GM23338 (cell line): Measurements from ENCODE around the gene MICAL1. TPM values are rescaled to one million over a fixed set of nuclear protein-coding genes. Genes with fewer than 3 reads are reported as not detected.

ENCODE experiments used
- ATAC-seq: fragments of 200-7000 bp; cut with Tn5 transposase; 3 replicates; pipeline ENCODE4 v1.9.1; 2020
- DNase-seq: peaks from one replicate; pipeline ENCODE4 v3.0.0-alpha.2; 2015; ENCODE audit warnings: low spot score
- H2AFZ ChIP-seq: fragments of 200-600 bp; sonication (generic); 2 replicates; pipeline ENCODE4 v1.8.0; 2016; ENCODE audit warnings: antibody characterized with exemption, mild to moderate bottlenecking, moderate library complexity
- H3F3A ChIP-seq: fragments of 200-600 bp; sonication (generic); replicated peaks from 2 replicates; pipeline ENCODE4 v1.8.0; 2017; ENCODE audit warnings: antibody characterized with exemption, mixed run types, low read depth
- H3K27ac ChIP-seq: fragments of 200-600 bp; sonication (generic); 2 replicates; pipeline ENCODE4 v1.6.1; 2016; ENCODE audit warnings: low read depth
- H3K27me3 ChIP-seq: fragments of 200-600 bp; sonication (generic); 2 replicates; pipeline ENCODE4 v1.8.0; 2016; ENCODE audit warnings: mild to moderate bottlenecking, mixed run types, moderate library complexity; ENCODE audit not compliant: insufficient read depth
- H3K36me3 ChIP-seq: fragments of 200-600 bp; sonication (generic); 2 replicates; pipeline ENCODE4 v1.8.0; 2016; ENCODE audit warnings: mild to moderate bottlenecking; ENCODE audit not compliant: insufficient read depth
- H3K4me1 ChIP-seq: fragments of 200-600 bp; sonication (generic); 2 replicates; pipeline ENCODE4 v1.8.0; 2016; ENCODE audit warnings: mild to moderate bottlenecking, moderate library complexity; ENCODE audit not compliant: insufficient read depth
- H3K4me2 ChIP-seq: fragments of 200-600 bp; sonication (generic); 2 replicates; pipeline ENCODE4 v1.7.1; 2017; ENCODE audit warnings: mixed run types
- H3K4me3 ChIP-seq: fragments of 200-600 bp; sonication (generic); 2 replicates; pipeline ENCODE4 v1.6.1; 2016; ENCODE audit warnings: mixed run types
- H3K79me2 ChIP-seq: fragments of 200-600 bp; sonication (generic); replicated peaks from 2 replicates; pipeline ENCODE4 v1.8.0; 2017; ENCODE audit warnings: mild to moderate bottlenecking; ENCODE audit not compliant: insufficient read depth
- H3K9me2 ChIP-seq: fragments of 200-600 bp; sonication (generic); 2 replicates; pipeline ENCODE4 v1.8.0; 2017; ENCODE audit not compliant: insufficient read depth
- H4K20me1 ChIP-seq: fragments of 200-600 bp; sonication (generic); replicated peaks from 2 replicates; pipeline ENCODE4 v1.8.0; 2017; ENCODE audit warnings: mild to moderate bottlenecking; ENCODE audit not compliant: insufficient read depth
- H3K27ac Mint-ChIP-seq: 2 replicates; pipeline ENCODE4 v1.8.0; 2020; ENCODE audit warnings: inconsistent platforms, mild to moderate bottlenecking, moderate library complexity, mixed read lengths
- H3K27me3 Mint-ChIP-seq: 3 replicates; pipeline ENCODE4 v1.8.0; 2022; ENCODE audit warnings: low read depth, mild to moderate bottlenecking, moderate library complexity, mixed read lengths, inconsistent platforms; ENCODE audit not compliant: insufficient read depth, poor library complexity
- H3K36me3 Mint-ChIP-seq: 3 replicates; pipeline ENCODE4 v1.8.0; 2021; ENCODE audit warnings: low read depth, mild to moderate bottlenecking, inconsistent platforms, moderate library complexity, mixed read lengths
- H3K4me1 Mint-ChIP-seq: 3 replicates; pipeline ENCODE4 v1.8.0; 2020; ENCODE audit warnings: mild to moderate bottlenecking, inconsistent platforms, mixed read lengths
- H3K4me3 Mint-ChIP-seq: 3 replicates; pipeline ENCODE4 v1.8.0; 2021; ENCODE audit warnings: moderate library complexity, mild to moderate bottlenecking, inconsistent platforms, mixed read lengths
- H3K9me3 Mint-ChIP-seq: 3 replicates; pipeline ENCODE4 v1.8.0; 2020; ENCODE audit warnings: moderate library complexity, mild to moderate bottlenecking, inconsistent platforms, mixed read lengths
- CREB1 ChIP-seq: fragments of 250-450 bp; sonication (Bioruptor Pico); IDR thresholded peaks from 2 replicates; pipeline ENCODE4 v1.5.0; 2020; ENCODE audit warnings: low read depth, mild to moderate bottlenecking, moderate library complexity
- EZH2 ChIP-seq: fragments of 200-600 bp; sonication (generic); IDR thresholded peaks from one replicate; pipeline ENCODE4 v1.8.0; 2017; ENCODE audit warnings: antibody characterized with exemption, mild to moderate bottlenecking, low read depth; ENCODE audit not compliant: unreplicated experiment
- EZH2phosphoT487 ChIP-seq: fragments of 200-600 bp; sonication (generic); IDR thresholded peaks from one replicate; pipeline ENCODE4 v1.8.1; 2018; ENCODE audit warnings: antibody characterized with exemption; ENCODE audit not compliant: unreplicated experiment
- JUNB ChIP-seq: IDR thresholded peaks from one replicate; pipeline ENCODE4 v1.6.1; 2016; ENCODE audit warnings: antibody characterized with exemption; ENCODE audit not compliant: unreplicated experiment
- NANOG ChIP-seq: IDR thresholded peaks from 2 replicates; pipeline ENCODE4 v1.6.1; 2016; ENCODE audit warnings: antibody characterized with exemption, borderline replicate concordance
- POLR2AphosphoS5 ChIP-seq: IDR thresholded peaks from 2 replicates; pipeline ENCODE4 v1.6.1; 2016; ENCODE audit warnings: antibody characterized with exemption, low read depth
- STAT1 ChIP-seq: IDR thresholded peaks from one replicate; pipeline ENCODE4 v1.6.1; 2016; ENCODE audit warnings: antibody characterized with exemption; ENCODE audit not compliant: unreplicated experiment
- ZNF114 ChIP-seq: fragments of 250-450 bp; sonication (Bioruptor Pico); IDR thresholded peaks from 2 replicates; pipeline ENCODE4 v1.5.0; 2020; ENCODE audit warnings: mild to moderate bottlenecking, moderate library complexity
- ZNF331 ChIP-seq: fragments of 250-450 bp; sonication (Bioruptor Pico); IDR thresholded peaks from 2 replicates; pipeline ENCODE4 v1.5.0; 2020; ENCODE audit warnings: low read depth, mild to moderate bottlenecking, moderate library complexity
- polyA plus RNA-seq: library from polyadenylated mRNA; unstranded; fragments of >200 nt; fragmentation: Nextera tagmentation; extraction: Ambion mirVana; gene quantifications from 2 replicates; pipeline ENCODE4 v1.2.1, GENCODE V29; 2016
- total RNA-seq: library from RNA; depleted of rRNA; stranded (reverse); fragments of >200 nt; shearing (Covaris generic); gene quantifications from 2 replicates; pipeline ENCODE4 v1.2.3, GENCODE V29; 2014
- TF ChIP-seq, protein P1 (sequence below): fragments of 250-450 bp; sonication (Bioruptor Pico); IDR thresholded peaks from 2 replicates; pipeline ENCODE4 v1.5.0; 2020; ENCODE audit warnings: mild to moderate bottlenecking, moderate library complexity
- TF ChIP-seq, protein P2 (sequence below): IDR thresholded peaks from 2 replicates; pipeline ENCODE4 v1.6.1; 2016; ENCODE audit warnings: antibody characterized with exemption
- TF ChIP-seq, protein P3 (sequence below), 2 experiments: fragments of 200-600 bp in 1 of 2; sonication (generic) in 1 of 2; conservative IDR thresholded peaks; 2 replicates each; pipeline versions ENCODE4 v1.5.1 to v1.6.1; 2016 to 2017; ENCODE audit warnings: antibody characterized with exemption in 2 of 2, low read depth in 2 of 2, mild to moderate bottlenecking in 2 of 2, moderate library complexity in 1 of 2

MICAL1 gene
- total and polyA plus RNA-seq, 2 experiments from 2014 or later, result 27.8 to 77.8 TPM

DNA sequence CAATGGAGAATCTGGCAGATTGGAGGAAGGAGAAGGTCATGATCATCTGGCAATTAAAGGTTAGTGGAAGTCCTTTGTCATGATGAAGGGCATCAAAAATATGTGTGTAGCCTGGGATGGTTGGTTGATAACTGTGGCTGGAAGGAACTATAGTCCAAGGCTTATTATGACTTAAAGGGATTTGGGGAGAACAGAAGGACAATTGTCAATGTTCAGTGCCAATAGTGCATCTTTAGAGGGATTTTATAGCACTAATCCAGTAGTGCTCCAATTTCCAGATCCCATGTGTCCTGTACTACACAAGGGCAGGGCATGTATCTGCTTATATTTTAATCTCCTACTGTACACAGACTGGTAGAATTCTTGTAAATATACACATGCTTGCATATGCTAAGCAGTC lies 32.4 kb upstream of the MICAL1 start:
- Histone ChIP-seq H3K4me2 (no peak overlapping the region), H3K9me2 (no peaks in the 10 kb centered on the region), H3K4me1 (peaks cover 30% of the 10 kb centered on the region), H3F3A (no peaks in the 10 kb centered on the region), H3K4me3 (no peak overlapping the region), H2AFZ (no peak overlapping the region), H3K36me3 (no peaks in the 10 kb centered on the region), H3K79me2 (no peaks in the 10 kb centered on the region), H3K27me3 (no peaks in the 10 kb centered on the region), H3K27ac (no peak overlapping the region), H4K20me1 (no peaks in the 10 kb centered on the region)
- no peaks in the 10 kb centered on the region for H3K27me3 Mint-ChIP-seq
- H3K4me3 Mint-ChIP-seq, result no peak overlapping the region
- ATAC-seq, result no peak
- H3K36me3 Mint-ChIP-seq, result no peaks in the 10 kb centered on the region
- TF ChIP-seq POLR2AphosphoS5, result no peak
- no peak for TF ChIP-seq NANOG
- TF ChIP-seq ZNF331 (CRISPR knock-in tag), result no peak
- no peak for TF ChIP-seq CREB1
- TF ChIP-seq, protein P1, sequence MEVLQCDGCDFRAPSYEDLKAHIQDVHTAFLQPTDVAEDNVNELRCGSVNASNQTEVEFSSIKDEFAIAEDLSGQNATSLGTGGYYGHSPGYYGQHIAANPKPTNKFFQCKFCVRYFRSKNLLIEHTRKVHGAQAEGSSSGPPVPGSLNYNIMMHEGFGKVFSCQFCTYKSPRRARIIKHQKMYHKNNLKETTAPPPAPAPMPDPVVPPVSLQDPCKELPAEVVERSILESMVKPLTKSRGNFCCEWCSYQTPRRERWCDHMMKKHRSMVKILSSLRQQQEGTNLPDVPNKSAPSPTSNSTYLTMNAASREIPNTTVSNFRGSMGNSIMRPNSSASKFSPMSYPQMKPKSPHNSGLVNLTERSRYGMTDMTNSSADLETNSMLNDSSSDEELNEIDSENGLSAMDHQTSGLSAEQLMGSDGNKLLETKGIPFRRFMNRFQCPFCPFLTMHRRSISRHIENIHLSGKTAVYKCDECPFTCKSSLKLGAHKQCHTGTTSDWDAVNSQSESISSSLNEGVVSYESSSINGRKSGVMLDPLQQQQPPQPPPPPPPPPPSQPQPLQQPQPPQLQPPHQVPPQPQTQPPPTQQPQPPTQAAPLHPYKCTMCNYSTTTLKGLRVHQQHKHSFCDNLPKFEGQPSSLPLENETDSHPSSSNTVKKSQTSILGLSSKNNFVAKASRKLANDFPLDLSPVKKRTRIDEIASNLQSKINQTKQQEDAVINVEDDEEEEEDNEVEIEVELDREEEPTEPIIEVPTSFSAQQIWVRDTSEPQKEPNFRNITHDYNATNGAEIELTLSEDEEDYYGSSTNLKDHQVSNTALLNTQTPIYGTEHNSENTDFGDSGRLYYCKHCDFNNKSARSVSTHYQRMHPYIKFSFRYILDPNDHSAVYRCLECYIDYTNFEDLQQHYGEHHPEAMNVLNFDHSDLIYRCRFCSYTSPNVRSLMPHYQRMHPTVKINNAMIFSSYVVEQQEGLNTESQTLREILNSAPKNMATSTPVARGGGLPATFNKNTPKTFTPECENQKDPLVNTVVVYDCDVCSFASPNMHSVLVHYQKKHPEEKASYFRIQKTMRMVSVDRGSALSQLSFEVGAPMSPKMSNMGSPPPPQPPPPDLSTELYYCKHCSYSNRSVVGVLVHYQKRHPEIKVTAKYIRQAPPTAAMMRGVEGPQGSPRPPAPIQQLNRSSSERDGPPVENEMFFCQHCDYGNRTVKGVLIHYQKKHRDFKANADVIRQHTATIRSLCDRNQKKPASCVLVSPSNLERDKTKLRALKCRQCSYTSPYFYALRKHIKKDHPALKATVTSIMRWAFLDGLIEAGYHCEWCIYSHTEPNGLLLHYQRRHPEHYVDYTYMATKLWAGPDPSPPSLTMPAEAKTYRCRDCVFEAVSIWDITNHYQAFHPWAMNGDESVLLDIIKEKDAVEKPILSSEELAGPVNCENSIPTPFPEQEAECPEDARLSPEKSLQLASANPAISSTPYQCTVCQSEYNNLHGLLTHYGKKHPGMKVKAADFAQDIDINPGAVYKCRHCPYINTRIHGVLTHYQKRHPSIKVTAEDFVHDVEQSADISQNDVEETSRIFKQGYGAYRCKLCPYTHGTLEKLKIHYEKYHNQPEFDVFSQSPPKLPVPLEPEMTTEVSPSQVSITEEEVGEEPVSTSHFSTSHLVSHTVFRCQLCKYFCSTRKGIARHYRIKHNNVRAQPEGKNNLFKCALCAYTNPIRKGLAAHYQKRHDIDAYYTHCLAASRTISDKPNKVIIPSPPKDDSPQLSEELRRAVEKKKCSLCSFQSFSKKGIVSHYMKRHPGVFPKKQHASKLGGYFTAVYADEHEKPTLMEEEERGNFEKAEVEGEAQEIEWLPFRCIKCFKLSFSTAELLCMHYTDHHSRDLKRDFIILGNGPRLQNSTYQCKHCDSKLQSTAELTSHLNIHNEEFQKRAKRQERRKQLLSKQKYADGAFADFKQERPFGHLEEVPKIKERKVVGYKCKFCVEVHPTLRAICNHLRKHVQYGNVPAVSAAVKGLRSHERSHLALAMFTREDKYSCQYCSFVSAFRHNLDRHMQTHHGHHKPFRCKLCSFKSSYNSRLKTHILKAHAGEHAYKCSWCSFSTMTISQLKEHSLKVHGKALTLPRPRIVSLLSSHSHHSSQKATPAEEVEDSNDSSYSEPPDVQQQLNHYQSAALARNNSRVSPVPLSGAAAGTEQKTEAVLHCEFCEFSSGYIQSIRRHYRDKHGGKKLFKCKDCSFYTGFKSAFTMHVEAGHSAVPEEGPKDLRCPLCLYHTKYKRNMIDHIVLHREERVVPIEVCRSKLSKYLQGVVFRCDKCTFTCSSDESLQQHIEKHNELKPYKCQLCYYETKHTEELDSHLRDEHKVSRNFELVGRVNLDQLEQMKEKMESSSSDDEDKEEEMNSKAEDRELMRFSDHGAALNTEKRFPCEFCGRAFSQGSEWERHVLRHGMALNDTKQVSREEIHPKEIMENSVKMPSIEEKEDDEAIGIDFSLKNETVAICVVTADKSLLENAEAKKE (CRISPR knock-in tag), result no peak
- TF ChIP-seq JUNB, result no peak
- no peak for DNase-seq
- peaks cover 34% of the 10 kb centered on the region for H3K4me1 Mint-ChIP-seq
- H3K27ac Mint-ChIP-seq, result no peak overlapping the region
- no peaks in the 10 kb centered on the region for H3K9me3 Mint-ChIP-seq

DNA sequence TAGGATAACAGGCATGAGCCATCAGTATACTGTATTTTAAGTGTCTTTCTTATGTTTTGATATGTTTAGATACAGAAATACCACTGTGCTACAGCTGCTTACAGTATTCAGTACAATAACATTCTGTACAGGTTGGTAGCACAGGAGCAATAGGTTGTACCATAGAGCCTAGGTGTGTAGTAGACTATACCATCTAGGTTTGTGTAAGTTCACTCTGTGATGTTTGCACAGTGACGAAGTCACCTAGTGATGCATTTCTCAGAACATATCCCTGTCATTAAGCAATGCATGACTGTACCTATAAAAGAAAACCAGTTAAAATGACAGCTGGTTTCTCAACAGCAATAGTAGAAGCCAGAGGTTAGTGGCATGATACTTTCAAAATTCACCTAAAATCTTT lies 30.5 kb upstream of the MICAL1 start:
- Histone ChIP-seq H3K4me1 (peaks cover 30% of the 10 kb centered on the region), H4K20me1 (peaks cover 6% of the 10 kb centered on the region), H3K4me2 (no peak overlapping the region), H3F3A (no peaks in the 10 kb centered on the region), H3K36me3 (peaks cover 10% of the 10 kb centered on the region; the same call in 1 of the 2 replicates), H3K79me2 (peaks cover 18% of the 10 kb centered on the region), H3K27me3 (no peaks in the 10 kb centered on the region), H3K9me2 (no peaks in the 10 kb centered on the region), H3K4me3 (no peak overlapping the region), H3K27ac (no peak overlapping the region), H2AFZ (no peak overlapping the region; the same call in 1 of the 2 replicates)
- no peaks in the 10 kb centered on the region for H3K9me3 Mint-ChIP-seq
- peaks cover 36% of the 10 kb centered on the region for H3K4me1 Mint-ChIP-seq
- no peak overlapping the region for H3K4me3 Mint-ChIP-seq
- peaks cover 13% of the 10 kb centered on the region for H3K36me3 Mint-ChIP-seq
- DNase-seq (no peak), ATAC-seq (no peak)
- no peaks in the 10 kb centered on the region for H3K27me3 Mint-ChIP-seq
- H3K27ac Mint-ChIP-seq, result no peak overlapping the region
- TF ChIP-seq ZNF114 (CRISPR knock-in tag) (no peak), STAT1 (no peak), EZH2phosphoT487 (no peak), EZH2 (no peak), CREB1 (no peak), ZNF331 (CRISPR knock-in tag) (no peak), NANOG (no peak)
- TF ChIP-seq, protein P2, sequence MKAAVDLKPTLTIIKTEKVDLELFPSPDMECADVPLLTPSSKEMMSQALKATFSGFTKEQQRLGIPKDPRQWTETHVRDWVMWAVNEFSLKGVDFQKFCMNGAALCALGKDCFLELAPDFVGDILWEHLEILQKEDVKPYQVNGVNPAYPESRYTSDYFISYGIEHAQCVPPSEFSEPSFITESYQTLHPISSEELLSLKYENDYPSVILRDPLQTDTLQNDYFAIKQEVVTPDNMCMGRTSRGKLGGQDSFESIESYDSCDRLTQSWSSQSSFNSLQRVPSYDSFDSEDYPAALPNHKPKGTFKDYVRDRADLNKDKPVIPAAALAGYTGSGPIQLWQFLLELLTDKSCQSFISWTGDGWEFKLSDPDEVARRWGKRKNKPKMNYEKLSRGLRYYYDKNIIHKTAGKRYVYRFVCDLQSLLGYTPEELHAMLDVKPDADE, result no peak
- TF ChIP-seq, protein P3, sequence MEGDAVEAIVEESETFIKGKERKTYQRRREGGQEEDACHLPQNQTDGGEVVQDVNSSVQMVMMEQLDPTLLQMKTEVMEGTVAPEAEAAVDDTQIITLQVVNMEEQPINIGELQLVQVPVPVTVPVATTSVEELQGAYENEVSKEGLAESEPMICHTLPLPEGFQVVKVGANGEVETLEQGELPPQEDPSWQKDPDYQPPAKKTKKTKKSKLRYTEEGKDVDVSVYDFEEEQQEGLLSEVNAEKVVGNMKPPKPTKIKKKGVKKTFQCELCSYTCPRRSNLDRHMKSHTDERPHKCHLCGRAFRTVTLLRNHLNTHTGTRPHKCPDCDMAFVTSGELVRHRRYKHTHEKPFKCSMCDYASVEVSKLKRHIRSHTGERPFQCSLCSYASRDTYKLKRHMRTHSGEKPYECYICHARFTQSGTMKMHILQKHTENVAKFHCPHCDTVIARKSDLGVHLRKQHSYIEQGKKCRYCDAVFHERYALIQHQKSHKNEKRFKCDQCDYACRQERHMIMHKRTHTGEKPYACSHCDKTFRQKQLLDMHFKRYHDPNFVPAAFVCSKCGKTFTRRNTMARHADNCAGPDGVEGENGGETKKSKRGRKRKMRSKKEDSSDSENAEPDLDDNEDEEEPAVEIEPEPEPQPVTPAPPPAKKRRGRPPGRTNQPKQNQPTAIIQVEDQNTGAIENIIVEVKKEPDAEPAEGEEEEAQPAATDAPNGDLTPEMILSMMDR (conservative IDR thresholded peaks at IDR 0.05; ENCODE audit: low read depth in 2 of 2), result no peak
